ENCODE measurements around the gene ZNF639. TPM values are rescaled to one million over a fixed set of nuclear protein-coding genes. Genes with fewer than 3 reads are reported as not detected.
A peak's percentile ranks its signal among the peaks of the same experiment; 100 is the strongest.

Gene ZNF639
- total and polyA plus RNA-seq, 9 of the 15 experiments (the other 6 are each of a cell fraction or from before 2014, with no cell fraction given): 17.6 to 88.1 (median 53.7) TPM

GRCh38 chr3:179288845-179289244, 34.0 kb upstream of the ZNF639 start:
- Histone ChIP-seq H3K27me3 (ENCODE audit: control insufficient read depth in 2 of 2, insufficient read depth in 2 of 2, low read length in 2 of 2) (no peaks in the 10 kb centered on the region), H3K9me3 (replicated peaks; ENCODE audit: control insufficient read depth, insufficient read depth, low read depth, low read length) (0 out of 2 replicates have a peak, but pooled peaks cover 2% of the 10 kb centered on the region), H2AFZ (ENCODE audit: low read depth, low read length) (peak overlapping the region; percentile 86; the same call in 1 of the 2 replicates), H3K4me3 (no peak overlapping the region), H3K27ac (ENCODE audit: extremely low read depth, low read depth, low read length) (peak overlapping the region; percentile 43), H3K4me1 (replicated peaks in 1 of 2; ENCODE audit: control insufficient read depth in 2 of 2, insufficient read depth in 2 of 2, low read length in 2 of 2) (peaks cover 4 to 23% of the 10 kb centered on the region in 2 experiments), H3K9ac (ENCODE audit: insufficient read depth in 1 of 2, low read depth in 2 of 2, low read length in 2 of 2) (no peak overlapping the region), H4K20me1 (replicated peaks; ENCODE audit: control insufficient read depth, insufficient read depth, low read length) (no peaks in the 10 kb centered on the region), H3K4me2 (ENCODE audit: insufficient read depth, low read length) (peak overlapping the region; percentile 31; the same call in 1 of the 2 replicates), H3K36me3 (ENCODE audit: control insufficient read depth, insufficient read depth, low read length) (no peaks in the 10 kb centered on the region), H3K9me1 (ENCODE audit: control insufficient read depth, insufficient read depth, low read length) (no peaks in the 10 kb centered on the region), H3K79me2 (ENCODE audit: control insufficient read depth, insufficient read depth, low read length) (no peaks in the 10 kb centered on the region)
- intact Hi-C loops (cut with micrococcal nuclease): no loop called here
- CTCF ChIA-PET (ENCODE audit: low intra/inter-chr PET ratio): no interaction called here
- in situ Hi-C loops (cut with MboI): no loop called here
- ATAC-seq (peak; percentile 80), FAIRE-seq (peak; percentile 82), DNase-seq (ENCODE audit: extremely low read depth in 1 of 4, low spot score in 3 of 4) (peak; percentile 38 to 71 (median 50))
- 17% methylated on average over 4 of the region's 4 CpGs for WGBS (ENCODE audit: insufficient coverage, low coverage, missing lambda C conversion rate)
- POLR2A ChIA-PET: interaction anchor here (2.2 kb wide), 1 partner anchor 13 kb away, joined by 6 read pairs; no protein-coding TSS in a partner anchor
- no TSS peak for BruUV-seq (replicated peaks)
- TF ChIP-seq TAL1 (IDR thresholded peaks at IDR 0.05) (no peak), MAFG (tag; conservative IDR thresholded peaks at IDR 0.05) (peak; percentile 99), ZBTB9 (CRISPR knock-in tag; IDR thresholded peaks at IDR 0.05) (no peak), CHD2 (IDR thresholded peaks at IDR 0.05; ENCODE audit: low read depth, low read length) (no peak), DACH1 (IDR thresholded peaks at IDR 0.05; ENCODE audit: partially characterized antibody) (no peak), IRF2 (CRISPR knock-in tag; IDR thresholded peaks at IDR 0.05) (no peak), TRIM28 (IDR thresholded peaks at IDR 0.05) (no peak), CHCHD3 (CRISPR knock-in tag; IDR thresholded peaks at IDR 0.05) (no peak), KDM4B (IDR thresholded peaks at IDR 0.05; ENCODE audit: borderline replicate concordance in 2 of 2, low read depth in 1 of 2) (no peak), VEZF1 (CRISPR knock-in tag; IDR thresholded peaks at IDR 0.05) (0 out of 2 replicates have a peak, but pooled peaks have one; percentile 14), ZNF639 (CRISPR knock-in tag; conservative IDR thresholded peaks at IDR 0.05 in 1 of 2, IDR thresholded peaks at IDR 0.05 in 1 of 2) (no peak), ZNF512 (tag; IDR thresholded peaks at IDR 0.05) (no peak), ZNF175 (CRISPR knock-in tag; IDR thresholded peaks at IDR 0.05; ENCODE audit: low read depth) (no peak), ARID3A (IDR thresholded peaks at IDR 0.05; ENCODE audit: borderline replicate concordance, low read depth, low read length) (peak; percentile 14; the same call in 1 of the 2 replicates), BRD9 (IDR thresholded peaks at IDR 0.05; ENCODE audit: low read depth, partially characterized antibody) (no peak)

Measured in K562 (cell line).